K562 (cell line): ENCODE results near the gene MAGI1. TPM values are rescaled to one million over a fixed set of nuclear protein-coding genes. Genes with fewer than 3 reads are reported as not detected.

Experiments used
- ATAC-seq: fragments of 200-7000 bp; cut with Tn5 transposase; 3 replicates; pipeline ENCODE4 v1.9.1; 2020; ENCODE audit warnings: moderate library complexity
- BruUV-seq: library from RNA; stranded (reverse); fragments of 400-500 nt; replicated peaks from 2 replicates; lab custom pipeline; 2021; lab: Mats Ljungman, UMichigan
- CTCF ChIA-PET: fragments of 300-600 bp; formaldehyde crosslinking; extraction: SDS; loops from one replicate; lab custom pipeline; 2021; ENCODE audit warnings: low intra/inter-chr PET ratio; lab: Yijun Ruan, JAX
- POLR2A ChIA-PET: fragments of 300-600, 350-650 bp; sonication (Branson Sonifier 250); formaldehyde crosslinking; extraction: SDS; loops from one replicate; lab custom pipeline; 2021; ENCODE audit warnings: antibody characterized with exemption, inconsistent platforms; lab: Yijun Ruan, JAX
- DNase-seq, 4 experiments: peaks; one replicate each; pipeline versions ENCODE4 v3.0.0 to v3.0.0-alpha.2; 2011 to 2018; ENCODE audit warnings: low spot score in 3 of 4, mixed read lengths in 3 of 4; ENCODE audit errors: extremely low read depth in 1 of 4
- FAIRE-seq: peaks from 2 replicates; lab custom pipeline; 2011; peaks lifted over from hg19 to GRCh38; lab: Jason Lieb, UNC
- H2AFZ ChIP-seq: 2 replicates; pipeline ENCODE4 v1.6.0; 2011; ENCODE audit warnings: low read depth, low read length, control low read depth, inconsistent platforms
- H3K27ac ChIP-seq: fragments of 200-600 bp; 3 replicates; pipeline ENCODE4 v1.8.0; 2011; ENCODE audit warnings: low read depth, mild to moderate bottlenecking, control low read depth, inconsistent platforms, low read length, moderate library complexity, mixed read lengths; ENCODE audit errors: extremely low read depth
- H3K27me3 ChIP-seq, 2 experiments: fragments of 300-600 bp in 1 of 2; 2 replicates in 1 of 2; 3 replicates in 1 of 2; pipeline versions ENCODE4 v1.6.0 to v1.8.0; 2011; ENCODE audit warnings: inconsistent platforms in 2 of 2, low read length in 2 of 2, mild to moderate bottlenecking in 1 of 2, mixed read lengths in 1 of 2, moderate library complexity in 1 of 2; ENCODE audit not compliant: control insufficient read depth in 2 of 2, insufficient read depth in 2 of 2
- H3K36me3 ChIP-seq: fragments of 300-600 bp; 3 replicates; pipeline ENCODE4 v1.8.0; 2011; ENCODE audit warnings: mild to moderate bottlenecking, low read length, inconsistent platforms; ENCODE audit not compliant: control insufficient read depth, insufficient read depth
- H3K4me1 ChIP-seq, 2 experiments: fragments of 200-600 bp in 1 of 2; replicated peaks in 1 of 2; 2 replicates in 1 of 2; 3 replicates in 1 of 2; pipeline versions ENCODE4 v1.5.1 to v1.8.0; 2011; ENCODE audit warnings: inconsistent platforms in 2 of 2, low read length in 2 of 2, mild to moderate bottlenecking in 1 of 2, mixed read lengths in 1 of 2, moderate library complexity in 1 of 2; ENCODE audit not compliant: control insufficient read depth in 2 of 2, insufficient read depth in 2 of 2
- H3K4me2 ChIP-seq: 2 replicates; pipeline ENCODE4 v1.6.1; 2011; ENCODE audit warnings: low read length, control low read depth, inconsistent platforms, mixed read lengths; ENCODE audit not compliant: insufficient read depth
- H3K4me3 ChIP-seq: fragments of 200-600 bp; sonication (generic), shearing (Covaris generic); 2 replicates; pipeline ENCODE4 v1.5.1; 2016; ENCODE audit warnings: control low read depth, inconsistent platforms
- H3K79me2 ChIP-seq: fragments of 200-600 bp; 3 replicates; pipeline ENCODE4 v1.8.0; 2011; ENCODE audit warnings: low read length, inconsistent platforms; ENCODE audit not compliant: control insufficient read depth, insufficient read depth
- H3K9ac ChIP-seq, 2 experiments: 2 replicates each; pipeline versions ENCODE4 v1.6.0 to v1.6.1; 2011; ENCODE audit warnings: low read depth in 2 of 2, low read length in 2 of 2, control low read depth in 1 of 2, inconsistent platforms in 1 of 2, mild to moderate bottlenecking in 1 of 2, mixed read lengths in 1 of 2; ENCODE audit not compliant: insufficient read depth in 1 of 2
- H3K9me1 ChIP-seq: one replicate; pipeline ENCODE4 v1.6.0; 2011; ENCODE audit warnings: inconsistent platforms, mild to moderate bottlenecking, low read length, moderate library complexity; ENCODE audit not compliant: control insufficient read depth, insufficient read depth
- H3K9me3 ChIP-seq: replicated peaks from 2 replicates; pipeline ENCODE4 v1.5.1; 2011; ENCODE audit warnings: low read depth, low read length, inconsistent platforms; ENCODE audit not compliant: control insufficient read depth, insufficient read depth
- H4K20me1 ChIP-seq: replicated peaks from 2 replicates; pipeline ENCODE4 v1.6.1; 2011; ENCODE audit warnings: low read length, inconsistent platforms, mixed read lengths; ENCODE audit not compliant: control insufficient read depth, insufficient read depth
- ATF7 ChIP-seq: fragments of 450-650 bp; IDR thresholded peaks from 2 replicates; pipeline ENCODE4 v1.7.1; 2014; ENCODE audit warnings: mild to moderate bottlenecking, moderate library complexity
- CBX1 ChIP-seq: sonication (generic); IDR thresholded peaks from 2 replicates; pipeline ENCODE4 v1.6.1; 2016; ENCODE audit warnings: antibody characterized with exemption, low read depth, mild to moderate bottlenecking
- CEBPG ChIP-seq, 3 experiments: fragments of 200-800 bp in 1 of 3; sonication (Bioruptor generic) in 1 of 3; sonication (generic) in 1 of 3; formaldehyde crosslinking in 1 of 3; IDR thresholded peaks in 2 of 3; conservative IDR thresholded peaks in 1 of 3; 2 replicates each; pipeline versions ENCODE4 v1.6.1 to v1.8.0; 2016 to 2022; ENCODE audit warnings: missing compliant biosample characterization in 2 of 3, missing genetic modification characterization in 2 of 3, mild to moderate bottlenecking in 1 of 3, missing genetic modification reagents in 1 of 3
- MCM7 ChIP-seq, 2 experiments: fragments of 450-650 bp; IDR thresholded peaks; 2 replicates each; pipeline ENCODE4 v1.6.1; 2016 to 2018
- RFX7 ChIP-seq: fragments of 250-450 bp; sonication (Bioruptor Pico); IDR thresholded peaks from 2 replicates; pipeline ENCODE4 v1.5.1; 2021; ENCODE audit warnings: mild to moderate bottlenecking
- RUNX1 ChIP-seq: sonication (generic); IDR thresholded peaks from 2 replicates; pipeline ENCODE4 v1.6.1; 2016; ENCODE audit warnings: antibody characterized with exemption, low read depth
- SNAPC5 ChIP-seq: fragments of 250-450 bp; sonication (Bioruptor Pico); IDR thresholded peaks from 2 replicates; pipeline ENCODE4 v1.8.0; 2021; ENCODE audit warnings: moderate library complexity, mild to moderate bottlenecking, inconsistent platforms
- SRSF1 ChIP-seq: fragments of 200-400 bp; formaldehyde crosslinking; IDR thresholded peaks from 2 replicates; pipeline ENCODE4 v1.6.1; 2017; ENCODE audit warnings: mild to moderate bottlenecking, low read depth, low read length, moderate library complexity
- WGBS: fragments of 100-300 bp; shearing (Covaris generic); methylation state at CpG from one replicate; pipeline ENCODE4 v1.1.6; 2016; ENCODE audit warnings: low coverage, mixed read lengths; ENCODE audit not compliant: insufficient coverage; ENCODE audit errors: missing lambda C conversion rate; 5-methylcytosine and 5-hydroxymethylcytosine counted together
- in situ Hi-C: fragments of 300-500 bp; cut with MboI; formaldehyde crosslinking; loops from 4 replicates; pipeline ENCODE4 v1.15.0; 2018; ENCODE audit warnings: inconsistent platforms, mixed read lengths
- intact Hi-C: fragments of 100-400 bp; cut with micrococcal nuclease; formaldehyde crosslinking; loops from 2 replicates; pipeline ENCODE4 v1.14.2; 2022
- polyA plus RNA-seq, 8 experiments: library from polyadenylated mRNA; depleted of rRNA in 4 of 8; stranded (reverse) in 5 of 8; unstranded in 3 of 8; fragments of >200 nt; fragmentation: Nextera tagmentation in 2 of 8; fragmentation: Illumina TruSeq in 1 of 8; extraction: Ambion mirVana in 2 of 8; extraction: Trizol in 1 of 8; gene quantifications; 2 replicates each; pipeline versions ENCODE4 v1.2.1 to v1.2.3, GENCODE V29; 2011 to 2014; ENCODE audit warnings: inconsistent platforms in 1 of 8, missing spikeins in 1 of 8
- total RNA-seq, 7 experiments: library from RNA; depleted of rRNA in 6 of 7; stranded (reverse); fragments of >200 nt in 6 of 7; fragmentation: Illumina TruSeq in 2 of 7; extraction: Trizol in 2 of 7; gene quantifications; 2 replicates each; pipeline versions ENCODE4 v1.2.1 to v1.2.3, GENCODE V29; 2011 to 2021; ENCODE audit warnings: low replicate concordance in 1 of 7

The MAGI1 gene
- total and polyA plus RNA-seq, 9 of the 15 experiments (the other 6 are each of a cell fraction or from before 2014, with no cell fraction given), result 7.8 to 59.4 (median 43.2) TPM

- TF ChIP-seq ATF7, result no peak
- TF ChIP-seq, all 486 proteins: peak for 0
These were observed 92.8 kb downstream of the MAGI1 start (continued) for GRCh38 chr3:65945953-65946352.

- in situ Hi-C loops, result no loop called here
These were observed 93.2 kb downstream of the MAGI1 start for GRCh38 chr3:65945480-65945879.

GRCh38 chr3:65944252-65944651 lies 94.5 kb downstream of the MAGI1 start:
- Histone ChIP-seq H3K79me2 (no peaks in the 10 kb centered on the region), H4K20me1 (no peaks in the 10 kb centered on the region), H2AFZ (no peak overlapping the region), H3K4me3 (no peak overlapping the region), H3K4me2 (no peak overlapping the region), H3K4me1 (no peaks in the 10 kb centered on the region), H3K9me1 (no peaks in the 10 kb centered on the region), H3K27ac (no peak overlapping the region), H3K27me3 (no peaks in the 10 kb centered on the region; a peak in 2 of 5 replicates), H3K9ac (no peak overlapping the region), H3K9me3 (no peaks in the 10 kb centered on the region), H3K36me3 (no peaks in the 10 kb centered on the region)
- FAIRE-seq (no peak), DNase-seq (no peak), ATAC-seq (no peak)
- no TSS peak for BruUV-seq
- WGBS, result 0% methylated on average over 4 of the region's 4 CpGs
- in situ Hi-C loops, result no loop called here
- ChIA-PET POLR2A (no interaction called here), CTCF (no interaction called here)
- intact Hi-C loops, result no loop called here
- TF ChIP-seq SRSF1, result no peak
- TF ChIP-seq SNAPC5 (CRISPR knock-in tag), result no peak

More at GRCh38 chr3:65945480-65945879, 93.2 kb downstream of the MAGI1 start:
- TF ChIP-seq RFX7 (CRISPR knock-in tag), result no peak
- TF ChIP-seq MCM7 (IDR thresholded peaks at IDR 0.05), result no peak
- TF ChIP-seq RUNX1, result no peak
- TF ChIP-seq CEBPG (CRISPR knock-in tag; IDR thresholded peaks at IDR 0.05), result no peak
- TF ChIP-seq CEBPG (tag; conservative IDR thresholded peaks at IDR 0.05 in 1 of 2, IDR thresholded peaks at IDR 0.05 in 1 of 2), result no peak
- TF ChIP-seq CBX1, result no peak
- TF ChIP-seq, all 486 proteins: peak for 0
- ChIA-PET CTCF (no interaction called here), POLR2A (no interaction called here)
- Histone ChIP-seq H3K9me3 (no peaks in the 10 kb centered on the region), H3K79me2 (no peaks in the 10 kb centered on the region), H3K9ac (no peak overlapping the region), H3K27me3 (no peaks in the 10 kb centered on the region; a peak in 2 of 5 replicates), H4K20me1 (no peaks in the 10 kb centered on the region), H3K4me3 (no peak overlapping the region), H3K9me1 (no peaks in the 10 kb centered on the region), H3K4me1 (no peaks in the 10 kb centered on the region), H2AFZ (no peak overlapping the region), H3K27ac (no peak overlapping the region), H3K36me3 (no peaks in the 10 kb centered on the region), H3K4me2 (no peak overlapping the region)
- ATAC-seq (no peak), FAIRE-seq (no peak), DNase-seq (no peak)
- intact Hi-C loops, result no loop called here
- BruUV-seq, result no TSS peak
- 0% methylated on average over 3 of the region's 3 CpGs for WGBS
